T-helper 1 cell treated with Interleukin-12 subunit alpha and Interleukin-12 subunit beta and Interleukin-4 antibody, amounts not matched to agents 30 ng/mL and 1 ng/mL, for 36 hours (primary cell): ENCODE results near the gene HS6ST1. TPM values are rescaled to one million over a fixed set of nuclear protein-coding genes. Genes with fewer than 3 reads are reported as not detected.

Experiments
- total RNA-seq: library from RNA; stranded (reverse); gene quantifications from 2 replicates; pipeline ENCODE4 v1.2.3, GENCODE V29; 2022

Gene HS6ST1
- total RNA-seq, 1 donor from 2014 or later, result 12.4 TPM

Other genes with a start within 250 kb of the HS6ST1 start
- gene UGGT1, start 227.7 kb downstream of the HS6ST1 start, total RNA-seq, result 74.9 and 76.8 TPM in 2 replicates